HG02852 (cell line): ENCODE results near the gene TSPO2.
A peak's percentile ranks its signal among the peaks of the same experiment; 100 is the strongest.
"Not testable (repeated sequence)": the region's sequence is repeated elsewhere in the genome, so short reads cannot be mapped to it uniquely, and the experiment has no call there.

ENCODE experiments used
- ATAC-seq: cut with Tn5 transposase; IDR thresholded peaks from one replicate; pipeline ENCODE4 v1.9.1; 2021; ENCODE audit warnings: mild to moderate bottlenecking, moderate library complexity; ENCODE audit not compliant: unreplicated experiment

TSPO2 gene

GRCh38 chr6:41042226-41043055, at the start of gene TSPO2:
Gene TSPO2 (plus strand): TSS chr6:41042467. CDS start chr6:41042986, 519 bp downstream.
- ATAC-seq, result no peak

DNA sequence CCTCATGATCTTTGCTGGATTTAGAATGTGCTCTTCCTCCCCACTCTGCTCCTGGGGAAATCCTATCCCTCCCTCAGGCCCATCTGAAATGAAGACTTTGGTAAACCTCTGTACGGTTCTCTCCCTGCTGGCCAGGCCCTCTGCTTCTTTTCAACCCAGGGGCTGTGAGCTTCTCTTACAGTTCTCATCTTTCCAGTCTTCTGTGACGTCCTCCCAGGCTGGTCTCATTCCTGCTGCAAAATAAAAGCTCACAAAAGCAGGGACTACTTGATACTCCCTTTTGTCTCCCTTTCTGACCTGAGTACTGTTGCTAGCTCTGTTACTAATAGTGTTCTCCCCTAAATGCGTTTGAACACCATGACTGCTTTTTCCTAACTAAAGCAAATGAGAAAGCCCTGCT, 49.5 kb upstream of the TSPO2 start:
- no peak for ATAC-seq

DNA sequence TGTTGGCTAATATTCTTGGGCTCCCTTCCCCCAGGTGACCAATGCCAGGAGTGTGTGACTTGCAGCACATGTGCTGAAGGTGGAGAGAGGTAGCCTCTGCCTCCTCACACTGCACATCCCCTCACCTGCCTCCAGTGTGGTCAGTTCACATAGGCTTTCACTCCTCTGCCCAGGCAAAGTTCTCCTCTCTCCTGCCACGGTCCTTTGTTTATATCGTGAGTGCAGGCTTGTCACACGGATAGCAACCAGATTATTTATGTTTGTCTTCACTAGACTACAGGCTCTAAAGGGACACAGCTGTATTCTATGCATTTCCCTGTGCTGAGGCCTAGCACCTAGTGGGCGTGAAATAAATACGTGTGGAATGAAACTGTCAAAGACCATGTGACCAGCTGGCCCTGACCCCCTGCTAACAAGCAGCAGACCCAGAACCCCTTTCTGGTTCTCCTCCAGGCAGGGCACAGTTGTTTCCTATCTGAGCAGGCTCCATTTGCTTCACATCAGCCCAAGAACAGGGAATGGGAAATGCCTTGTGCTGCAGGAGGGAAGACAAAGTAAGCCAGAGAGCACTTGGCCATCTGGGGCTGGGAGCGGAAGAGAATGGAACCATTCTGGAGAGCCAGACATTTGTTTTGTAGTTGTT, 45.6 kb upstream of the TSPO2 start:
- ATAC-seq, result no peak

GRCh38 chr6:40997234-40997957, 44.9 kb upstream of the TSPO2 start:
- ATAC-seq, result no peak

DNA sequence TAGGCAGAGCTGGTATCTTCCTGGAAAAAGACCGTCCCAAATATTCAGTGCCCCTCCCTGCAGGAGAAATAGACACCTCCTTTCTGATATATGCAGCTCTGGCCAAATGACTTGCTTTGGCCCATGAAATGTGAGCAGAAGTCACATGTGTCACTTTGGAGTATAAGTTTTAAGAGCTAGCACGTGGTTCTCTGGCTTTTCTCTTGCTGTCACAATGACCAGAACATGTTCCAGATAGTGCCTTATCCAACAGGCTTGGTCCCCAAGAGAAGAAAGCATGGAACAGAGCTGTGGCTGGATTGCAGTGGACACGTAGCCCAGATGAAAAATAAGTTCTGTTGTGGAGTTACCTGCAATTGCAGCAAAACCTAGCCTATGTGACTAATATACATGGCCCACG, 43.6 kb upstream of the TSPO2 start:
- ATAC-seq, result no peak

- no peak for ATAC-seq
Observed at GRCh38 chr6:40999569-40999968, 42.7 kb upstream of the TSPO2 start.

- ATAC-seq, result no peak
Observed at GRCh38 chr6:41000248-41000647, 42.0 kb upstream of the TSPO2 start.

- no peak for ATAC-seq
Observed at GRCh38 chr6:41002168-41002567, 40.1 kb upstream of the TSPO2 start.

DNA sequence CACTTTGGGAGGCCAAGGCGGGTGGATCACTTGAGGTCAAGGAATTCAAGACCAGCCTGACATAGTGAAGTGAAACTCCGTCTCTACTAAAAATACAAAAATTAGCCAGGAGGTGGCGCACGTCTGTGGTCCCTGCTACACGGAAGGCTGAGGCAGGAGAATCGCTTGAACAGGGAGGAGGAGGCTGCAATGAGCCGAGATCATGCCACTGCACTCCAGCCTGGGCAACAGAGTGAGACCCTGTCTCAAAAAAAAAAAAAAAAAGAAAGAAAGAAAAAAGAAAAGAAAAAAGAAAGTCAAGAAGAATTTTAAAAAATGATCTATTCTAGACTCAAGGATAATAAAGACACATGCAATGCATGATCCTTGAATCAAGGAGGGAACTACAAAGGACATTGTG, 36.0 kb upstream of the TSPO2 start:
- ATAC-seq, result peak; percentile 51

DNA sequence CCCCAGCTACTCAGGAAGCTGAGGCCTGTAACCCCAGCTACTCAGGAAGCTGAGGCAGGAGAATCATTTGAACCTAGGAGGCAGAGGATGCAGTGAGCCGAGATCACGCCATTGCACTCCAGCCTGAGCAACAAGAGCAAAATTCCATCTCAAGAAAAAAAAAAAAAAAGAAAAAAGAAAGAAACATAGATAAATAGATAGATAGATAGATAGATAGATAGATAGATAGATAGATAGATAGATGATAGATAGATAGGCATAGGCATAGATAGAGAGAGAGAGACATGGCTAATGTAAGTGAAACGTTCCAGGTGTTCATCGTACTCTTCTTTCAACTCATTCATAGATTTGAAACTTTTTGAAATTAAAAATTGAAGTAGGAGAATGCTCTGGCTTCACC, 35.3 kb upstream of the TSPO2 start:
- not testable (repeated sequence) for ATAC-seq

DNA sequence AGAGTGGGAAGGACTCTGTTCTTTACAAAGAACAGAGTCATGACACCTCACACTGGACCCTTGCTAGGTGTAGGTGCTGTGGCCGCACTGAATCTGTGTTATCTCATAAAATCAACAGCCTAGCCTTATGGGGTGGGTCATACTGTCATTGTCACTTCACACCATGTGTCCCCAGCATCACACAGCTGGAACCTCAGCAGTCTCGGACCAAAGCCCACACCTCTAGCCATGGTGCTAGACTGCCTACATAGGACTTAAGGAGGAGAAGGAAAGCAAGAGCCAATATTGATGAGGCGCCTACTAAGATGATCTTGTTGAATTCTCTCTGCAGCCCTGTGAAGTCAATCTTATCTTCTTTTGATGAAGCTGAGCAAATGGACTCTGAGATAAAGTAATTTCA, 34.3 kb upstream of the TSPO2 start:
- no peak for ATAC-seq

DNA sequence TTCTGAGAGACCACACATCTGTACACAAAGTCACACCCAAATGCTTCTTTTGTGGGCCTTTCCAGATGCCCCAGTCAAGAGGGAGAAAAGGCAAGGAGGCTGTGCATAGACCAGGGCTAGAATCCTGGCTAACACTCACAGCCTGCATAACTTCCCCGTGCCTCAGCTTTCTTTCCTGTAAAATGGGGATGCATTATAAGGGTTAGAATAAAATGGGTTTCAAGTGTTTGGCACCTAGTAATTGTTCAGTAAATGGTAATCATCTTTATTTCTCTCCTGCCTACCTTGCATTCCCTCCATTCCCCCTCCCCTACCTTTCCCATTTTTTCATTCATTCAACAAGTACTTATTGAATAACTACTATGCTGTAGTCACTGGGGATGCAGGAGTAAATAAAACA, 32.6 kb upstream of the TSPO2 start:
- ATAC-seq, result no peak

DNA sequence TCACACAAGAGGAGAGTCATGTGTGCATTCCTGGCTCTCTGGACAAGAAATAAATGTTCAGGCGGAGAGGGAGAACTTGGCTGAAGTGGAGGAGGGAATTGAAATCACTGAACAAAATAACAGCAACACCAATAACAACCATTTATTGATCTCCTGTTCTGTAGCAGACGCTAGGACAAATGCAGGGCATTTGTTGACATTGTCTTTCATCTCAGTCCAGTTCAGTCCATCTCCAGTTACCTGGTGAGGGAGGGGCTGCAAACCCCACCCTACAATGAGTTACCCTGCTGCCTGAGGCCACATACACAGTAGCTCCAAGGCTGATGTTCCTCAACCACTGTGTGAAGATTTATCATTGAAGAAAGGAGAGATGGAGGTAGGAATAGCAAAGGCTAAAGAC, 30.6 kb upstream of the TSPO2 start:
- ATAC-seq, result no peak

GRCh38 chr6:41013466-41014153, 28.7 kb upstream of the TSPO2 start:
- no peak for ATAC-seq

DNA sequence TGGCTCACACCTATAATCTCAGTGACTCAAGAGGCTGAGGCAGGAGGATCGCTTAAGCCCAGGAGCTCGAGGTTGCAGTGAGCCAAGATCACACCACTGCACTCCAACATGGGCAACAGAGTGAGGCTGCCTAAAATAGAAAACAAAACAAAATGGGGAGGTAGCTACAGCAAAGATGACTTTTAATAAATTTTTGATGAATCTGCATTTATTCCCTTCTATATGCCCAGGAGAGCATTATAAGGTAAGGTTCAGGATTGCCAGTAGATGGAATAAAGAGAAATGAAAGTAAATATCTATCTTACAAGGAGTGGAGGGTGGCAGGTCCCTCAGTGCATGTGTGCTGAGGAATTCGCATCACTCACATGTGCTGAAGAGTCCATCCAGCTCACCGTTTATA, 27.5 kb upstream of the TSPO2 start:
- ATAC-seq, result no peak

DNA sequence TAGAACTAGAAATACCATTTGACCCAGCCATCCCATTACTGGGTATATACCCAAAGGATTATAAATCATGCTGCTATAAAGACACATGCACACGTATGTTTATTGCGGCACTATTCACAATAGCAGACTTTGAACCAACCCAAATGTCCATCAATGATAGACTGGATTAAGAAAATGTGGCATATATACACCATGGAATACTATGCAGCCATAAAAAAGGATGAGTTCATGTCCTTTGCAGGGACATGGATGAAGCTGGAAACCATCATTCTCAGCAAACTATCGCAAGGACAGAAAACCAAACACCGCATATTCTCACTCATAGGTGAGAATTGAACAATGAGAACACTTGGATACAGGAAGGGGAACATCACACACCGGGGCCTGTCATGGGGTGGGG, 26.4 kb upstream of the TSPO2 start:
- not testable (repeated sequence) for ATAC-seq

GRCh38 chr6:41017663-41018062, 24.6 kb upstream of the TSPO2 start:
- ATAC-seq, result no peak

DNA sequence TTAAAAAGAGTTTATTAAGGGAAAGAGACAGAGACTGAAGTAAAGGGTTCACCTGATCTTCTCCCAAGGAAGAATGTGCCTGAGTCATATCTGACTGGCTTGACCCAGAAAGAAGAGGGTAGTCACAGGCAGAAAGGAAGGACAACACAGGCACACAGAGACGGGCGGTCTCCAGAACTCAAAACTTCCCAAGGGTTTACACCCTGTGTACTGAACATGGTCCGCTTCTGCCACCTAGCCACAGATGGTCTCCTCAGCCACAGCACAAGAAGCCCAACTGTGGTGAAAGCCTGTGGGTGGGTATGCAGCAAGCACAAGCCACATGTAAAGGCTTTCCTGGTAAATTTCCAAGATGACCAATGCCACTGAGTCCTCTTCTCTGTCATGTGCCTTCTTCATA, 20.4 kb upstream of the TSPO2 start:
- no peak for ATAC-seq

GRCh38 chr6:41022294-41022693, 20.0 kb upstream of the TSPO2 start:
- no peak for ATAC-seq

- ATAC-seq, result no peak
Observed at GRCh38 chr6:41023114-41023513, 19.2 kb upstream of the TSPO2 start.

GRCh38 chr6:41025966-41026530, 16.2 kb upstream of the TSPO2 start:
- no peak for ATAC-seq
